AG08395 (cell line): ENCODE measurements around the gene RMDN2.
"Not testable (repeated sequence)": the region's sequence is repeated elsewhere in the genome, so short reads cannot be mapped to it uniquely, and the experiment has no call there.

Source experiments
- DNase-seq: peaks from one replicate; pipeline ENCODE4 v3.0.0; 2012; ENCODE audit warnings: mixed read lengths, low spot score

The RMDN2 gene

GRCh38 chr2:37993143-37993542, 68.1 kb downstream of the RMDN2 start:
- DNase-seq: no peak

- DNase-seq: peak; percentile 10
These were observed 72.5 kb downstream of the RMDN2 start for GRCh38 chr2:37997629-37998028.

GRCh38 chr2:38000485-38001222, 75.6 kb downstream of the RMDN2 start:
- no peak for DNase-seq

GRCh38 chr2:38010187-38010586, 85.1 kb downstream of the RMDN2 start:
- not testable (repeated sequence) for DNase-seq

GRCh38 chr2:38010995-38011394, 85.9 kb downstream of the RMDN2 start:
- no peak for DNase-seq

- peak; percentile 20 for DNase-seq
These were observed 88.2 kb downstream of the RMDN2 start for GRCh38 chr2:38013158-38013752.

- no peak for DNase-seq
These were observed 91.1 kb downstream of the RMDN2 start for GRCh38 chr2:38016219-38016618.

- DNase-seq: no peak
These were observed 92.7 kb downstream of the RMDN2 start for GRCh38 chr2:38017836-38018235.

- DNase-seq: not testable (repeated sequence)
These were observed 95.4 kb downstream of the RMDN2 start for GRCh38 chr2:38020359-38021069.

GRCh38 chr2:38021589-38021988, 96.5 kb downstream of the RMDN2 start:
- no peak for DNase-seq

- DNase-seq: no peak
These were observed 101.8 kb downstream of the RMDN2 start for GRCh38 chr2:38026846-38027245.

GRCh38 chr2:38028829-38029228, 103.7 kb downstream of the RMDN2 start:
- no peak for DNase-seq

GRCh38 chr2:38029512-38029911, 104.4 kb downstream of the RMDN2 start:
- no peak for DNase-seq

GRCh38 chr2:38030635-38031355, 105.7 kb downstream of the RMDN2 start:
- DNase-seq: no peak

- DNase-seq: no peak
These were observed 107.9 kb downstream of the RMDN2 start for GRCh38 chr2:38032946-38033345.

- DNase-seq: no peak
These were observed 108.6 kb downstream of the RMDN2 start for GRCh38 chr2:38033646-38034045.

- no peak for DNase-seq
These were observed 110.9 kb downstream of the RMDN2 start for GRCh38 chr2:38035968-38036367.

GRCh38 chr2:38037325-38037724, 112.2 kb downstream of the RMDN2 start:
- DNase-seq: peak; percentile 44

GRCh38 chr2:38037757-38038621, 112.9 kb downstream of the RMDN2 start:
- peak; percentile 53 for DNase-seq

- DNase-seq: no peak
These were observed 113.6 kb downstream of the RMDN2 start for GRCh38 chr2:38038682-38039081.

GRCh38 chr2:38039121-38039910, 114.2 kb downstream of the RMDN2 start:
- no peak for DNase-seq
